M059J (cell line): ENCODE results near the gene HDAC4. TPM values are rescaled to one million over a fixed set of nuclear protein-coding genes. Genes with fewer than 3 reads are reported as not detected.

ENCODE experiments used
- DNase-seq: peaks from one replicate; pipeline ENCODE4 v3.0.0-alpha.2; 2012; ENCODE audit warnings: low read depth
- total RNA-seq: library from RNA; depleted of rRNA; stranded (reverse); fragments of >200 nt; shearing (Covaris generic); gene quantifications from 2 replicates; pipeline ENCODE4 v1.2.3, GENCODE V29; 2014

The HDAC4 gene
- total RNA-seq, 1 experiment from 2014 or later = 3.9 TPM

- DNase-seq = no peak
Measured at GRCh38 chr2:239141021-239141760, 259.6 kb downstream of the HDAC4 start.

GRCh38 chr2:239140346-239141020 lies 260.3 kb downstream of the HDAC4 start:
- DNase-seq = no peak

GRCh38 chr2:239139566-239139965 lies 261.3 kb downstream of the HDAC4 start:
- DNase-seq = no peak

GRCh38 chr2:239139101-239139500 lies 261.7 kb downstream of the HDAC4 start:
- DNase-seq = no peak

GRCh38 chr2:239138610-239139009 lies 262.2 kb downstream of the HDAC4 start:
- DNase-seq = no peak

- DNase-seq = no peak
Measured at GRCh38 chr2:239137898-239138283, 262.9 kb downstream of the HDAC4 start.

- no peak for DNase-seq
Measured at GRCh38 chr2:239137165-239137897, 263.5 kb downstream of the HDAC4 start.

GRCh38 chr2:239136762-239137161 lies 264.1 kb downstream of the HDAC4 start:
- no peak for DNase-seq

- DNase-seq = no peak
Measured at GRCh38 chr2:239136203-239136602, 264.6 kb downstream of the HDAC4 start.

- no peak for DNase-seq
Measured at GRCh38 chr2:239135531-239135930, 265.3 kb downstream of the HDAC4 start.

GRCh38 chr2:239133945-239134570 lies 266.8 kb downstream of the HDAC4 start:
- no peak for DNase-seq

GRCh38 chr2:239132786-239133185 lies 268.0 kb downstream of the HDAC4 start:
- DNase-seq = no peak

- DNase-seq = no peak
Measured at GRCh38 chr2:239132156-239132709, 268.6 kb downstream of the HDAC4 start.

GRCh38 chr2:239131521-239131920 lies 269.3 kb downstream of the HDAC4 start:
- DNase-seq = no peak

- no peak for DNase-seq
Measured at GRCh38 chr2:239130786-239131325, 270.0 kb downstream of the HDAC4 start.

GRCh38 chr2:239130041-239130440 lies 270.8 kb downstream of the HDAC4 start:
- no peak for DNase-seq

- DNase-seq = no peak
Measured at GRCh38 chr2:239129147-239129920, 271.5 kb downstream of the HDAC4 start.

GRCh38 chr2:239128706-239129105 lies 272.1 kb downstream of the HDAC4 start:
- DNase-seq = no peak

GRCh38 chr2:239127513-239127912 lies 273.3 kb downstream of the HDAC4 start:
- no peak for DNase-seq

GRCh38 chr2:239125726-239126675 lies 274.8 kb downstream of the HDAC4 start:
- DNase-seq = no peak
